Mesendoderm (in vitro differentiated cells): Measurements from ENCODE around the gene POTEJ.
"Not testable (repeated sequence)": the region's sequence is repeated elsewhere in the genome, so short reads cannot be mapped to it uniquely, and the experiment has no call there.

Source experiments
- DNase-seq: peaks from one replicate; pipeline ENCODE4 v3.0.0; 2013
- H2AK5ac ChIP-seq: 2 replicates; pipeline ENCODE4 v1.6.1; 2013; ENCODE audit warnings: low read length, inconsistent platforms
- H2BK120ac ChIP-seq: 2 replicates; pipeline ENCODE4 v1.6.1; 2013; ENCODE audit warnings: low read depth, mild to moderate bottlenecking, low read length, moderate library complexity, mixed read lengths
- H2BK15ac ChIP-seq: replicated peaks from 2 replicates; pipeline ENCODE4 v1.6.1; 2013; ENCODE audit warnings: low read depth, mild to moderate bottlenecking, moderate library complexity
- H2BK5ac ChIP-seq: 2 replicates; pipeline ENCODE4 v1.6.1; 2013; ENCODE audit warnings: low read length, inconsistent platforms
- H3K18ac ChIP-seq: 2 replicates; pipeline ENCODE4 v1.6.1; 2013; ENCODE audit warnings: mild to moderate bottlenecking, low read length, mixed read lengths
- H3K23ac ChIP-seq: one replicate; pipeline ENCODE4 v1.6.1; 2013; ENCODE audit warnings: low read length
- H3K27ac ChIP-seq: 2 replicates; pipeline ENCODE4 v1.5.1; 2013; ENCODE audit warnings: low read depth, mild to moderate bottlenecking, inconsistent platforms, low read length, moderate library complexity
- H3K27me3 ChIP-seq: 2 replicates; pipeline ENCODE4 v1.6.1; 2013; ENCODE audit warnings: low read length, control low read depth, mild to moderate bottlenecking, inconsistent platforms; ENCODE audit not compliant: insufficient read depth, poor library complexity
- H3K36me3 ChIP-seq: 2 replicates; pipeline ENCODE4 v1.6.1; 2013; ENCODE audit warnings: low read length, inconsistent platforms; ENCODE audit not compliant: control insufficient read depth, insufficient read depth
- H3K4ac ChIP-seq: one replicate; pipeline ENCODE4 v1.6.1; 2013; ENCODE audit warnings: low read depth, mild to moderate bottlenecking, low read length, moderate library complexity
- H3K4me1 ChIP-seq: 2 replicates; pipeline ENCODE4 v1.6.1; 2013; ENCODE audit warnings: low read depth, low read length, inconsistent platforms; ENCODE audit not compliant: control insufficient read depth
- H3K4me2 ChIP-seq: 2 replicates; pipeline ENCODE4 v1.6.1; 2013; ENCODE audit warnings: low read length
- H3K4me3 ChIP-seq: 2 replicates; pipeline ENCODE4 v1.5.1; 2013; ENCODE audit warnings: mild to moderate bottlenecking, low read length
- H3K56ac ChIP-seq: one replicate; pipeline ENCODE4 v1.6.1; 2013; ENCODE audit warnings: low read length
- H3K79me1 ChIP-seq: 2 replicates; pipeline ENCODE4 v1.6.1; 2013; ENCODE audit warnings: low read length, inconsistent platforms
- H3K79me2 ChIP-seq: 2 replicates; pipeline ENCODE4 v1.6.1; 2013; ENCODE audit warnings: mild to moderate bottlenecking, low read length; ENCODE audit not compliant: control insufficient read depth, insufficient read depth
- H3K9ac ChIP-seq: 2 replicates; pipeline ENCODE4 v1.6.1; 2013; ENCODE audit warnings: low read length, inconsistent platforms
- H4K5ac ChIP-seq: one replicate; pipeline ENCODE4 v1.6.1; 2013; ENCODE audit warnings: low read length
- H4K8ac ChIP-seq: one replicate; pipeline ENCODE4 v1.6.1; 2013; ENCODE audit warnings: low read depth, mild to moderate bottlenecking, control low read depth, low read length, moderate library complexity
- WGBS: extraction: QIAGEN DNeasy Blood & Tissue Kit; methylation state at CpG from one replicate; pipeline ENCODE4 v1.1.7; 2013; ENCODE audit warnings: low lambda C conversion rate, missing lambda C conversion rate; ENCODE audit not compliant: insufficient coverage; ENCODE audit errors: extremely low coverage; 5-methylcytosine and 5-hydroxymethylcytosine counted together

The POTEJ gene

GRCh38 chr2:130590170-130590841, 20.9 kb upstream of the POTEJ start:
- H3K4me1 ChIP-seq, H3K4me3 ChIP-seq, H3K56ac ChIP-seq, DNase-seq, H2BK120ac ChIP-seq, H3K4me2 ChIP-seq, H3K79me2 ChIP-seq, H3K27me3 ChIP-seq, H3K36me3 ChIP-seq, H2AK5ac ChIP-seq, H2BK5ac ChIP-seq, H2BK15ac ChIP-seq, H4K8ac ChIP-seq, H3K23ac ChIP-seq, H3K9ac ChIP-seq, H3K4ac ChIP-seq, H3K27ac ChIP-seq, H3K79me1 ChIP-seq, H4K5ac ChIP-seq, H3K18ac ChIP-seq: not testable (repeated sequence)
- no CpG with 5 or more reads among the region's 8 CpGs for WGBS

- H3K18ac ChIP-seq, H3K56ac ChIP-seq, H3K4ac ChIP-seq, H3K27ac ChIP-seq, DNase-seq, H3K4me2 ChIP-seq, H3K9ac ChIP-seq, H2BK120ac ChIP-seq, H3K23ac ChIP-seq, H3K36me3 ChIP-seq, H3K79me1 ChIP-seq, H3K4me3 ChIP-seq, H3K79me2 ChIP-seq, H4K5ac ChIP-seq, H4K8ac ChIP-seq, H2BK5ac ChIP-seq, H2AK5ac ChIP-seq, H2BK15ac ChIP-seq, H3K4me1 ChIP-seq, H3K27me3 ChIP-seq: not testable (repeated sequence)
- WGBS: no CpG with 5 or more reads among the region's 7 CpGs
These were observed 20.3 kb upstream of the POTEJ start for GRCh38 chr2:130590842-130591359.

GRCh38 chr2:130592791-130593414, 18.3 kb upstream of the POTEJ start:
- not testable (repeated sequence) for H2AK5ac ChIP-seq, H3K79me1 ChIP-seq, H3K27ac ChIP-seq, H3K23ac ChIP-seq, H2BK120ac ChIP-seq, H2BK15ac ChIP-seq, H3K4me2 ChIP-seq, H3K79me2 ChIP-seq, H2BK5ac ChIP-seq, H3K56ac ChIP-seq, H4K5ac ChIP-seq, H3K9ac ChIP-seq, H3K4me3 ChIP-seq, H3K27me3 ChIP-seq, H4K8ac ChIP-seq, H3K4me1 ChIP-seq, H3K18ac ChIP-seq, H3K4ac ChIP-seq, DNase-seq, H3K36me3 ChIP-seq
- WGBS: no CpG with 5 or more reads among the region's 40 CpGs

DNA sequence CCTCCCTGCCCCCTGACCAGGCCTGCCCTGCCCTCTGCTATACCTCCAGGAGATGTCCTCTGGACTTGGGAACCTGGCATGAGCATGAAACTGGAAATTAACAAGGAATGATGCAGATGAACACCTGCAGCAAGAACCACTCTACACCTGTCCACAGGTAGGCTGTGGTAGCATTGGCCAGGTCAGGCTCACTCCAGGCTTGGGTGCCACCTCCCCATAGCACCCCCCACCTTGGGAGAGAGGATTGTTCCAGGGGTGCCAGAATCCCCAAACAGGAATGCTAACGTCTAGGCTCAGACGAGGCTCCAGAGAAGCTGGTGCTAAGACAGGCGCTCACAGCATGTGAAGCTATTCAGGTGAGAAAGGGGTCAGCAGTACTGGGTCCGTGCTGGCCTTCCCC, 17.2 kb upstream of the POTEJ start:
- H3K23ac ChIP-seq, H3K4me1 ChIP-seq, H2BK120ac ChIP-seq, H3K79me2 ChIP-seq, H4K5ac ChIP-seq, H3K4ac ChIP-seq, H3K36me3 ChIP-seq, H2BK5ac ChIP-seq, H3K56ac ChIP-seq, H2BK15ac ChIP-seq, H2AK5ac ChIP-seq, H3K27ac ChIP-seq, H4K8ac ChIP-seq, DNase-seq, H3K9ac ChIP-seq, H3K4me2 ChIP-seq, H3K18ac ChIP-seq, H3K79me1 ChIP-seq, H3K4me3 ChIP-seq, H3K27me3 ChIP-seq: not testable (repeated sequence)
- WGBS: no CpG with 5 or more reads among the region's 4 CpGs

GRCh38 chr2:130596757-130597156, 14.5 kb upstream of the POTEJ start:
- H3K56ac ChIP-seq, H3K4me2 ChIP-seq, H2BK120ac ChIP-seq, H4K8ac ChIP-seq, H3K79me1 ChIP-seq, H3K79me2 ChIP-seq, H3K4me1 ChIP-seq, H3K27me3 ChIP-seq, H3K18ac ChIP-seq, H3K23ac ChIP-seq, H2BK15ac ChIP-seq, H2AK5ac ChIP-seq, DNase-seq, H3K27ac ChIP-seq, H4K5ac ChIP-seq, H3K9ac ChIP-seq, H3K4ac ChIP-seq, H3K4me3 ChIP-seq, H3K36me3 ChIP-seq, H2BK5ac ChIP-seq: not testable (repeated sequence)
- WGBS: no CpG with 5 or more reads among the region's 6 CpGs
